Panc1 (cell line): ENCODE measurements around the gene OR10A4. TPM values are rescaled to one million over a fixed set of nuclear protein-coding genes. Genes with fewer than 3 reads are reported as not detected.

Source experiments
- ATAC-seq: fragments of 200-7000 bp; cut with Tn5 transposase; 2 replicates; pipeline ENCODE4 v1.9.1; 2020; ENCODE audit warnings: mild to moderate bottlenecking, moderate library complexity
- BruUV-seq: library from RNA; stranded (reverse); fragments of 400-500 nt; replicated peaks from 2 replicates; lab custom pipeline; 2021; lab: Mats Ljungman, UMichigan
- CTCF ChIA-PET: fragments of 300-600 bp; sonication (Branson Sonifier 250); formaldehyde crosslinking; loops from one replicate; lab custom pipeline; 2022; ENCODE audit warnings: antibody characterized with exemption; lab: Charles Lee
- POLR2A ChIA-PET: fragments of 300-600 bp; sonication (Branson Sonifier 250); formaldehyde crosslinking; loops from one replicate; lab custom pipeline; 2022; ENCODE audit warnings: antibody characterized with exemption; lab: Charles Lee
- DNase-seq: peaks from one replicate; pipeline ENCODE4 v3.0.0-alpha.2; 2010; ENCODE audit warnings: low read depth, low spot score
- H3K27ac ChIP-seq: 2 replicates; pipeline ENCODE4 v1.5.1; 2011; ENCODE audit warnings: mild to moderate bottlenecking, low read length, inconsistent platforms
- H3K27me3 ChIP-seq: fragments of 200-500 bp; sonication (Bioruptor generic); 2 replicates; pipeline ENCODE4 v1.6.0; 2014; ENCODE audit warnings: low read length, inconsistent platforms; ENCODE audit not compliant: control insufficient read depth, insufficient read depth
- H3K36me3 ChIP-seq: fragments of 200-500 bp; sonication (Bioruptor generic); 2 replicates; pipeline ENCODE4 v1.5.1; 2014; ENCODE audit warnings: inconsistent platforms, mild to moderate bottlenecking, low read length, moderate library complexity; ENCODE audit not compliant: control insufficient read depth, insufficient read depth
- H3K4me1 ChIP-seq: 2 replicates; pipeline ENCODE4 v1.5.1; 2011; ENCODE audit warnings: inconsistent platforms, mild to moderate bottlenecking, low read length, moderate library complexity; ENCODE audit not compliant: control insufficient read depth, insufficient read depth
- H3K4me3 ChIP-seq, 2 experiments: 2 replicates each; pipeline ENCODE4 v1.5.1; 2011 to 2012; ENCODE audit warnings: low read depth in 2 of 2, low read length in 2 of 2, mild to moderate bottlenecking in 2 of 2, inconsistent platforms in 1 of 2, moderate library complexity in 1 of 2
- H3K9me3 ChIP-seq: fragments of 200-500 bp; sonication (Bioruptor generic); 2 replicates; pipeline ENCODE4 v1.5.1; 2014; ENCODE audit warnings: low read depth, mild to moderate bottlenecking, inconsistent platforms, low read length, moderate library complexity; ENCODE audit not compliant: control insufficient read depth, insufficient read depth
- CTCF ChIP-seq: fragments of 450-650 bp; IDR thresholded peaks from 2 replicates; pipeline ENCODE4 v1.5.1; 2017; ENCODE audit warnings: mild to moderate bottlenecking
- POLR2AphosphoS5 ChIP-seq: IDR thresholded peaks from 2 replicates; pipeline ENCODE4 v1.6.1; 2012; ENCODE audit warnings: mild to moderate bottlenecking, low read depth, low read length, moderate library complexity
- REST ChIP-seq, 2 experiments: IDR thresholded peaks; 2 replicates each; pipeline ENCODE4 v1.6.1; 2011 to 2012; ENCODE audit warnings: low read depth in 2 of 2, control low read depth in 1 of 2, low read length in 1 of 2, mild to moderate bottlenecking in 1 of 2, moderate library complexity in 1 of 2; ENCODE audit not compliant: insufficient read depth in 1 of 2
- SIN3A ChIP-seq: IDR thresholded peaks from 2 replicates; pipeline ENCODE4 v1.6.1; 2012; ENCODE audit warnings: low read depth, mild to moderate bottlenecking, low read length, moderate library complexity, borderline replicate concordance; ENCODE audit not compliant: insufficient read depth
- TCF7L2 ChIP-seq: IDR thresholded peaks from 2 replicates; pipeline ENCODE4 v1.6.1; 2011; ENCODE audit warnings: mild to moderate bottlenecking, low read depth, low read length, inconsistent platforms
- in situ Hi-C: cut with HindIII; loops from 2 replicates; pipeline ENCODE4 v1.10.0; 2016; ENCODE audit warnings: low sequenced_read_pairs, low pct_unique_long_range_greater_than_20kb
- intact Hi-C: fragments of 100-400 bp; cut with micrococcal nuclease; formaldehyde crosslinking; loops from one replicate; pipeline ENCODE4 v1.10.0; 2022; ENCODE audit not compliant: unreplicated experiment
- total RNA-seq: library from RNA; stranded (reverse); gene quantifications from one replicate; pipeline ENCODE4 v1.2.1, GENCODE V29; 2021; ENCODE audit not compliant: unreplicated experiment

OR10A4 gene
- total RNA-seq, 1 experiment from 2014 or later = not detected

GRCh38 chr11:6844356-6844755, 32.1 kb upstream of the OR10A4 start:
- ChIA-PET CTCF (no interaction called here), POLR2A (no interaction called here)
- no TSS peak for BruUV-seq
- Histone ChIP-seq H3K4me1 (no peaks in the 10 kb centered on the region), H3K9me3 (no peaks in the 10 kb centered on the region), H3K36me3 (no peaks in the 10 kb centered on the region), H3K27me3 (no peaks in the 10 kb centered on the region), H3K4me3 (no peak overlapping the region), H3K27ac (no peak overlapping the region)
- no peak for TF ChIP-seq CTCF
- no peak for TF ChIP-seq REST (IDR thresholded peaks at IDR 0.05; ENCODE audit: insufficient read depth in 1 of 2, low read depth in 2 of 2, low read length in 1 of 2)
- TF ChIP-seq SIN3A = no peak
- TF ChIP-seq POLR2AphosphoS5 = no peak
- TF ChIP-seq TCF7L2 = no peak
- DNase-seq (no peak), ATAC-seq (no peak)
- intact Hi-C loops (no loop called here), in situ Hi-C loops (no loop called here)

GRCh38 chr11:6845383-6845782, 31.0 kb upstream of the OR10A4 start, which contains the start of gene OR10A5:
Gene OR10A5, plus strand, starts transcription at chr11:6845683. Its CDS starts 0 bp downstream, at chr11:6845683.
- H3K27me3 ChIP-seq = no peaks in the 10 kb centered on the region
- no peaks in the 10 kb centered on the region for H3K9me3 ChIP-seq
- CTCF ChIA-PET = no interaction called here
- H3K4me3 ChIP-seq = no peak within 1 kb of the TSS
- in situ Hi-C loops (no loop called here), intact Hi-C loops (no loop called here)
- H3K27ac ChIP-seq = no peak within 1 kb of the TSS
- POLR2A ChIA-PET = no interaction called here
- no peaks in the 10 kb centered on the region for H3K4me1 ChIP-seq
- TF ChIP-seq POLR2AphosphoS5 = no peak
- no peak for TF ChIP-seq REST (IDR thresholded peaks at IDR 0.05; ENCODE audit: insufficient read depth in 1 of 2, low read depth in 2 of 2, low read length in 1 of 2)
- TF ChIP-seq TCF7L2 = no peak
- TF ChIP-seq SIN3A = no peak
- no peak for TF ChIP-seq CTCF
- DNase-seq = no peak
- no peaks in the 10 kb centered on the region for H3K36me3 ChIP-seq
- ATAC-seq = no peak
- no TSS peak for BruUV-seq
